Activated B cell treated with CpG ODN at 0.5 μM for 24 hours (primary cell): ENCODE measurements around the gene RETN. TPM values are rescaled to one million over a fixed set of nuclear protein-coding genes. Genes with fewer than 3 reads are reported as not detected.

Experiments
- ATAC-seq: fragments of 200-7000 bp; cut with Tn5 transposase; one replicate; pipeline ENCODE4 v1.10.0; 2021; ENCODE audit warnings: low read depth, mild to moderate bottlenecking, moderate library complexity
- CTCF ChIA-PET: fragments of 350-600 bp; sonication (Branson Sonifier 250); formaldehyde crosslinking; loops from one replicate; lab custom pipeline; 2021; ENCODE audit warnings: antibody characterized with exemption; lab: Charles Lee
- POLR2A ChIA-PET: fragments of 350-600 bp; sonication (Branson Sonifier 250); formaldehyde crosslinking; loops from one replicate; lab custom pipeline; 2021; ENCODE audit warnings: antibody characterized with exemption; lab: Charles Lee
- DNase-seq: peaks from one replicate; pipeline ENCODE4 v3.0.0; 2022
- H3K27ac Mint-ChIP-seq: one replicate; pipeline ENCODE4 v1.8.0; 2020; ENCODE audit warnings: mixed read lengths
- H3K27me3 Mint-ChIP-seq: one replicate; pipeline ENCODE4 v1.8.0; 2021; ENCODE audit warnings: mixed read lengths
- H3K36me3 Mint-ChIP-seq: one replicate; pipeline ENCODE4 v1.8.0; 2021; ENCODE audit warnings: low read depth, mixed read lengths
- H3K4me1 Mint-ChIP-seq: one replicate; pipeline ENCODE4 v1.8.0; 2021; ENCODE audit warnings: mixed read lengths
- H3K4me3 Mint-ChIP-seq: one replicate; pipeline ENCODE4 v1.8.0; 2020; ENCODE audit warnings: mild to moderate bottlenecking, mixed read lengths
- H3K9me3 Mint-ChIP-seq: one replicate; pipeline ENCODE4 v1.8.0; 2020; ENCODE audit warnings: mixed read lengths
- intact Hi-C: fragments of 100-400 bp; cut with micrococcal nuclease; formaldehyde crosslinking; loops from one replicate; pipeline ENCODE4 v1.15.1; 2024
- total RNA-seq: library from RNA; stranded (reverse); gene quantifications from 2 replicates; pipeline ENCODE4 v1.2.3, GENCODE V29; 2022
- TF ChIP-seq, protein P1 (sequence below): fragments of 200-600 bp; IDR thresholded peaks from one replicate; pipeline ENCODE4 v1.8.0; 2022; ENCODE audit warnings: antibody characterized with exemption, mild to moderate bottlenecking

Gene RETN
- total RNA-seq, 1 donor from 2014 or later, result not detected

DNA sequence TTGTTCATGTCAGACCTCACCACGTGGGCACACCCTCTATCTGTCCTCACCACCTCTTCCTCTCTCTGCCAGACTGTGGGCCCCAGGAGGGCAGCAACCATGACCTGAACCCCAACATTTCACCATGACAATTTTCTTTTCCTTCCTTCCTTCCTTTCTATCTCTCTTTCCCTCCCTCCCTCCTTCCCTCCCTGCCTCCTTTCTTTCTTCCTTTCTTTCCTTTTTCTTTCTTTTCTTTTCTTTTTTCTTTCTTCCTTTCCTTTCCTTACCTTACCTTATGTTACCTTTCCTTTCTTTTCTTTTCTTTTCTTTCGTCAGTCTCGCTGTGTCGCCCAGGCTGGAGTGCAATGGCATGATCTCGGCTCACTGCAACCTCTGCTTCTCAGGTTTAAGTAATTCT is 41.8 kb downstream of the RETN start:
- CTCF ChIA-PET, result no interaction called here
- intact Hi-C loops, result no loop called here
- peak overlapping the region; percentile 79 for H3K27ac Mint-ChIP-seq
- H3K9me3 Mint-ChIP-seq, result no peaks in the 10 kb centered on the region
- H3K4me1 Mint-ChIP-seq, result peaks cover 79% of the 10 kb centered on the region
- no peaks in the 10 kb centered on the region for H3K36me3 Mint-ChIP-seq
- POLR2A ChIA-PET, result interaction anchor here (0.7 to 1.6 kb wide), 5 partner anchors 9 to 40 kb away, joined by 3 to 11 read pairs (median 5); no protein-coding TSS in a partner anchor
- H3K4me3 Mint-ChIP-seq, result peak overlapping the region; percentile 30
- no peak for DNase-seq
- TF ChIP-seq, protein P1, sequence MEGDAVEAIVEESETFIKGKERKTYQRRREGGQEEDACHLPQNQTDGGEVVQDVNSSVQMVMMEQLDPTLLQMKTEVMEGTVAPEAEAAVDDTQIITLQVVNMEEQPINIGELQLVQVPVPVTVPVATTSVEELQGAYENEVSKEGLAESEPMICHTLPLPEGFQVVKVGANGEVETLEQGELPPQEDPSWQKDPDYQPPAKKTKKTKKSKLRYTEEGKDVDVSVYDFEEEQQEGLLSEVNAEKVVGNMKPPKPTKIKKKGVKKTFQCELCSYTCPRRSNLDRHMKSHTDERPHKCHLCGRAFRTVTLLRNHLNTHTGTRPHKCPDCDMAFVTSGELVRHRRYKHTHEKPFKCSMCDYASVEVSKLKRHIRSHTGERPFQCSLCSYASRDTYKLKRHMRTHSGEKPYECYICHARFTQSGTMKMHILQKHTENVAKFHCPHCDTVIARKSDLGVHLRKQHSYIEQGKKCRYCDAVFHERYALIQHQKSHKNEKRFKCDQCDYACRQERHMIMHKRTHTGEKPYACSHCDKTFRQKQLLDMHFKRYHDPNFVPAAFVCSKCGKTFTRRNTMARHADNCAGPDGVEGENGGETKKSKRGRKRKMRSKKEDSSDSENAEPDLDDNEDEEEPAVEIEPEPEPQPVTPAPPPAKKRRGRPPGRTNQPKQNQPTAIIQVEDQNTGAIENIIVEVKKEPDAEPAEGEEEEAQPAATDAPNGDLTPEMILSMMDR, result no peak
- no peaks in the 10 kb centered on the region for H3K27me3 Mint-ChIP-seq
- no peak for ATAC-seq

DNA sequence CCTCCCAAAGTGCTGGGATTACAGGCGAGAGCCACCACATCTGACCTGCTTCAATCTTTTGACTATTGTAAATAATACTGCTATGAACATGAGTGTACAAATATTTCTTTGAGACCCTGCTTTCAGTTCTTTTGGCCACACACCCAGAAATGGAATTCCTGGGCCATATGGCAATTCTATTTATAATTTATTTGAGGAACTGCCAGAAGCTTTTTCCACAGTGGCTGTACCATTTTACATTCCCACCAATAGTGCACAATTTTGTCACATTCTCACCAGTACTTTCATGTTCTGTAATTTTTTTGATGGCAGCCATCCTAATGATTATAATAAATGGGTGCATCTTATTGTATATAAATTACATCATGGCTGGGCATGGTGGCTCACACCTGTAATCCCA is 46.8 kb downstream of the RETN start:
- ChIA-PET CTCF (no interaction called here), POLR2A (interaction anchor here (0.6 to 2.7 kb wide), 8 partner anchors 10 to 35 kb away, joined by 3 to 9 read pairs (median 4); partner anchors contain the start of genes FCER2 and TRAPPC5)
- Mint-ChIP-seq H3K9me3 (no peaks in the 10 kb centered on the region), H3K27ac (peak overlapping the region; percentile 85), H3K27me3 (no peaks in the 10 kb centered on the region), H3K4me1 (peaks cover 63% of the 10 kb centered on the region), H3K36me3 (no peaks in the 10 kb centered on the region), H3K4me3 (no peak overlapping the region)
- TF ChIP-seq, protein P1, result no peak
- ATAC-seq (no peak), DNase-seq (no peak)
- intact Hi-C loops, result loop anchor here (5.0 kb wide), 1 partner anchor 33 kb away; the partner anchor contains the start of gene TRAPPC5

DNA sequence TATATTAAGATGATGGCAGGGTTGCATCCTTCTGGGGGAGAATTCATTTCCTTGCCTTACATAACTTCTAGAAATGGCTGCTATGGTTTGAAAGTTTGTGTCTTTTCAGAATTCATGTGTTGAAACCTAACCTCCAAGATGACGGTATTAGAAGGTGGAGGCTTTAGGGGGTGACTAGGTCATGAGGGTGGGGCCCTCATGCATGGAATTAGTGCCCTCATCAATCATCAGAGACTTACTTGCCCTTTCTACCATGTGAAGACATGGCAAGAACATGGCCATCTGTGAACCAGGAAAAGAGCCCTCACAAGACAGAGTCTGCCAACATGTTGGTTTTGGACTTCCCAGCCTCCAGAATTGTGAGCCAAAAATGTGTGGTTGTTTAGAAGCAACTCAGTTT is 47.9 kb downstream of the RETN start:
- no peaks in the 10 kb centered on the region for H3K36me3 Mint-ChIP-seq
- H3K27ac Mint-ChIP-seq, result peak overlapping the region; percentile 18
- DNase-seq (no peak), ATAC-seq (no peak)
- CTCF ChIA-PET, result no interaction called here
- TF ChIP-seq, protein P1, result no peak
- intact Hi-C loops, result loop anchor here (5.0 kb wide), 1 partner anchor 34 kb away; the partner anchor contains the start of gene TRAPPC5
- H3K9me3 Mint-ChIP-seq, result no peaks in the 10 kb centered on the region
- POLR2A ChIA-PET, result interaction anchor here (1.4 to 1.7 kb wide), 2 partner anchors 27 to 36 kb away, joined by 4 to 5 read pairs; partner anchors contain the start of gene TRAPPC5
- H3K4me3 Mint-ChIP-seq, result no peak overlapping the region
- H3K27me3 Mint-ChIP-seq, result no peaks in the 10 kb centered on the region
- H3K4me1 Mint-ChIP-seq, result peaks cover 60% of the 10 kb centered on the region

DNA sequence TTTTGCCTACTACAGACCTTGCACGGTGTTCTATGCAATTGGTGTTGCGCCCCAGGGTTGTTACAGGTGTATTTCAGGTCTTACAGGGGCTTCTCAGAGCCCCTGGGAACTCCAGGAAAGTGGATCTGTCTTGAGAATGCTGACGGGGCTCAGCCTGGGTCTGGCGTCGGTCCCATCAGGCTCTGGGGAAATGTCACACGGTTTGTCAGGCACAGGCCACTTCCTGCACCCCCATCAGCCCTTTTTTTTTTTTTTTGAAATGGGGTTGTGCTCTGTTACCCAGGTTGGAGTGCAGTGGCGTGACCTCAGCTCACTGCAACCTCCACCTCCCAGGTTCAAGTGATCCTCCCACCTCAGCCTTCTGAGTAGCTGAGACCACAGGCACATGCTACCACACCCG is 49.8 kb downstream of the RETN start:
- Mint-ChIP-seq H3K9me3 (no peaks in the 10 kb centered on the region), H3K36me3 (no peaks in the 10 kb centered on the region), H3K27ac (peak overlapping the region; percentile 80), H3K27me3 (no peaks in the 10 kb centered on the region), H3K4me3 (peak overlapping the region; percentile 65), H3K4me1 (peaks cover 63% of the 10 kb centered on the region)
- TF ChIP-seq, protein P1, result no peak
- ATAC-seq (peak; percentile 69), DNase-seq (no peak)
- intact Hi-C loops, result loop anchor here (2.0 to 5.0 kb wide), 2 partner anchors 14 to 36 kb away; partner anchors contain the start of gene TRAPPC5
- ChIA-PET POLR2A (interaction anchor here (0.6 to 1.3 kb wide), 7 partner anchors 10 to 490 kb away, joined by 4 to 7 read pairs (median 7); partner anchors contain the start of genes CERS4, FCER2 and TRAPPC5), CTCF (interaction anchor here (0.7 to 0.8 kb wide), 2 partner anchors 10 to 38 kb away, joined by 3 to 4 read pairs; partner anchors contain the start of gene TRAPPC5)

Other genes with a start within 250 kb of the RETN start
- 0.61 and 1.0 TPM in 2 replicates for gene PEX11G, start 180.0 kb upstream of the RETN start, total RNA-seq
- 13.5 and 16.9 TPM in 2 replicates for gene ZNF358, start 152.9 kb upstream of the RETN start, total RNA-seq
- 13.4 and 13.7 TPM in 2 replicates for gene MCOLN1, start 146.4 kb upstream of the RETN start, total RNA-seq
- 110 and 116 TPM in 2 replicates for gene PNPLA6, start 133.3 kb upstream of the RETN start, total RNA-seq
- gene CAMSAP3, start 73.2 kb upstream of the RETN start, total RNA-seq, result 0.64 and 0.80 TPM in 2 replicates
- gene XAB2, start 39.5 kb upstream of the RETN start, total RNA-seq, result 47.4 and 51.8 TPM in 2 replicates
- 109 and 123 TPM in 2 replicates for gene PET100, start 39.3 kb upstream of the RETN start, total RNA-seq
- 2.1 and 2.8 TPM in 2 replicates for gene PCP2, start 35.3 kb upstream of the RETN start, total RNA-seq
- 147 and 176 TPM in 2 replicates for gene STXBP2, start 31.9 kb upstream of the RETN start, total RNA-seq
- not detected in 2 replicates for gene MCEMP1, start 8.0 kb downstream of the RETN start, total RNA-seq
- 110 and 123 TPM in 2 replicates for gene TRAPPC5, start 11.8 kb downstream of the RETN start, total RNA-seq
- gene FCER2, start 33.1 kb downstream of the RETN start, total RNA-seq, result 191 and 193 TPM in 2 replicates
- gene CLEC4G, start 63.1 kb downstream of the RETN start, total RNA-seq, result 0.55 and 0.78 TPM in 2 replicates
- 0.11 and 0.24 TPM in 2 replicates for gene CD209, start 78.5 kb downstream of the RETN start, total RNA-seq
- gene CLEC4M, start 94.2 kb downstream of the RETN start, total RNA-seq, result 1.3 and 2.0 TPM in 2 replicates
- gene EVI5L, start 161.2 kb downstream of the RETN start, total RNA-seq, result 9.2 and 12.8 TPM in 2 replicates
- gene PRR36, start 205.3 kb downstream of the RETN start, total RNA-seq, result not detected in 2 replicates
- gene LRRC8E, start 219.5 kb downstream of the RETN start, total RNA-seq, result not detected in 2 replicates
- 46.3 and 52.8 TPM in 2 replicates for gene MAP2K7, start 234.8 kb downstream of the RETN start, total RNA-seq
- gene TGFBR3L, start 245.8 kb downstream of the RETN start, total RNA-seq, result not detected in 2 replicates